ENCODE data around the gene SDK1. TPM values are rescaled to one million over a fixed set of nuclear protein-coding genes. Genes with fewer than 3 reads are reported as not detected.
A peak's percentile ranks its signal among the peaks of the same experiment; 100 is the strongest.

The SDK1 gene
- total RNA-seq, 1 donor from 2014 or later: 225 TPM

DNA sequence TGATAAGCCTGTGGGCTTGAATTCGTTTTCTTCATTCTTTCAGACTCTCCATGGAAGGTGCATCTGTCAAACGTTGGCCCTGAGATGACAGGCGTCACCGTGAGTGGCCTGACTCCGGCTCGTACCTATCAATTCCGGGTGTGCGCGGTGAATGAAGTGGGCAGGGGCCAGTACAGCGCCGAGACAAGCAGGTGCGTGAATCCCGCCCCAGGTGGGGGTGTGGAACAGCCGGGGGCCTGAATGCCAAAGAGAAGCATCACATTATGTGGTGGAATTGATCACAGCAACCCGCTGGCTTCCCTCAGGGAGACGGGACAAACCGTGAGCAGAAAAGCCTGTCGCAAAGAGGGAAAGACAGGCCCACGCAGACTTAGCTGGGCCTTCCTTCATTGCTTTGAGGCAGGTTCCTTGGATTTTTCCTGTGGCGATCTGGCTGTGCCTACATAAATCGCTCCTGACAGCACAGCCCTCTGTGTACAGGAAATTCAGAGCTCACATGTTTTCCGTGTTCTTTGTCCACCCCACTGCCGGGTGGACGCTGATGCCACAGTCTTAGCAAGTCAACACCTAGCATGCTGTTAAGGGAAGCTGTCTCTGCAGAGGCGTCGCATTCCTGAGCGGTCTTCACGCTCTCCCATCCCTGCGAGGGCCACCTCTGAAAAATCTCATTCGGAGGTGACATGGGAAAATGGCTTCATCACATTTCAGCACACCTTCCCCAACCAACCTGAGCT lies 710.0 kb downstream of the SDK1 start:
- Mint-ChIP-seq H3K27ac (ENCODE audit: unreplicated experiment) (no peak overlapping the region), H3K36me3 (ENCODE audit: unreplicated experiment) (peaks cover 10% of the 10 kb centered on the region), H3K4me3 (ENCODE audit: unreplicated experiment) (no peak overlapping the region), H3K9me3 (ENCODE audit: unreplicated experiment) (peaks cover 21% of the 10 kb centered on the region), H3K27me3 (ENCODE audit: unreplicated experiment) (peaks cover 14% of the 10 kb centered on the region), H3K4me1 (ENCODE audit: low read depth, unreplicated experiment) (peaks cover 53% of the 10 kb centered on the region)
- no peak for DNase-seq
- TF ChIP-seq, protein P1, sequence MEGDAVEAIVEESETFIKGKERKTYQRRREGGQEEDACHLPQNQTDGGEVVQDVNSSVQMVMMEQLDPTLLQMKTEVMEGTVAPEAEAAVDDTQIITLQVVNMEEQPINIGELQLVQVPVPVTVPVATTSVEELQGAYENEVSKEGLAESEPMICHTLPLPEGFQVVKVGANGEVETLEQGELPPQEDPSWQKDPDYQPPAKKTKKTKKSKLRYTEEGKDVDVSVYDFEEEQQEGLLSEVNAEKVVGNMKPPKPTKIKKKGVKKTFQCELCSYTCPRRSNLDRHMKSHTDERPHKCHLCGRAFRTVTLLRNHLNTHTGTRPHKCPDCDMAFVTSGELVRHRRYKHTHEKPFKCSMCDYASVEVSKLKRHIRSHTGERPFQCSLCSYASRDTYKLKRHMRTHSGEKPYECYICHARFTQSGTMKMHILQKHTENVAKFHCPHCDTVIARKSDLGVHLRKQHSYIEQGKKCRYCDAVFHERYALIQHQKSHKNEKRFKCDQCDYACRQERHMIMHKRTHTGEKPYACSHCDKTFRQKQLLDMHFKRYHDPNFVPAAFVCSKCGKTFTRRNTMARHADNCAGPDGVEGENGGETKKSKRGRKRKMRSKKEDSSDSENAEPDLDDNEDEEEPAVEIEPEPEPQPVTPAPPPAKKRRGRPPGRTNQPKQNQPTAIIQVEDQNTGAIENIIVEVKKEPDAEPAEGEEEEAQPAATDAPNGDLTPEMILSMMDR (IDR thresholded peaks at IDR 0.05; ENCODE audit: partially characterized antibody, unreplicated experiment): no peak

DNA sequence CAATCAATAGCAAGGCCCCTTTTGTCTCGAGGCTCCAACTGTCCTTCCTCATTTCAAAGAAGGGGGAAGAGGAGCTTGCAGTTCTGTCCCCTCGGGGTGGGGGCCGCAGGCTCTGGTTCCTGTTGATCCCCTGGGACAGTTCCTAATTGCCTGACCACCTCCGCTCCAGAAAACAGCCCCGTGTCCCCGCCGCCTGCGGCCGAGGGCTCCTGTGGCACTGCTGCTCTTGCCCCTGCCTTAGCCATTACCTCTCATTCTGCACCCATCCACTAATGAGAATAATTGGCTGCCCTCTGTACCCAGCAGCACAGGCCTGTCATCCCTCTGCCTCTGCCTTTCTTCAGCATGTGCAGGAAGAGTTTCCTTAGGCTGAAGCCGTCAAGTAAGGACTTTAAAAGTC lies 712.7 kb downstream of the SDK1 start:
- Mint-ChIP-seq H3K9me3 (ENCODE audit: unreplicated experiment) (peaks cover 28% of the 10 kb centered on the region), H3K27me3 (ENCODE audit: unreplicated experiment) (peaks cover 16% of the 10 kb centered on the region), H3K4me3 (ENCODE audit: unreplicated experiment) (peak overlapping the region; percentile 69), H3K4me1 (ENCODE audit: low read depth, unreplicated experiment) (peaks cover 45% of the 10 kb centered on the region), H3K36me3 (ENCODE audit: unreplicated experiment) (peaks cover 25% of the 10 kb centered on the region), H3K27ac (ENCODE audit: unreplicated experiment) (peak overlapping the region; percentile 70)
- TF ChIP-seq, protein P1 (IDR thresholded peaks at IDR 0.05; ENCODE audit: partially characterized antibody, unreplicated experiment): no peak
- peak; percentile 69 for DNase-seq

DNA sequence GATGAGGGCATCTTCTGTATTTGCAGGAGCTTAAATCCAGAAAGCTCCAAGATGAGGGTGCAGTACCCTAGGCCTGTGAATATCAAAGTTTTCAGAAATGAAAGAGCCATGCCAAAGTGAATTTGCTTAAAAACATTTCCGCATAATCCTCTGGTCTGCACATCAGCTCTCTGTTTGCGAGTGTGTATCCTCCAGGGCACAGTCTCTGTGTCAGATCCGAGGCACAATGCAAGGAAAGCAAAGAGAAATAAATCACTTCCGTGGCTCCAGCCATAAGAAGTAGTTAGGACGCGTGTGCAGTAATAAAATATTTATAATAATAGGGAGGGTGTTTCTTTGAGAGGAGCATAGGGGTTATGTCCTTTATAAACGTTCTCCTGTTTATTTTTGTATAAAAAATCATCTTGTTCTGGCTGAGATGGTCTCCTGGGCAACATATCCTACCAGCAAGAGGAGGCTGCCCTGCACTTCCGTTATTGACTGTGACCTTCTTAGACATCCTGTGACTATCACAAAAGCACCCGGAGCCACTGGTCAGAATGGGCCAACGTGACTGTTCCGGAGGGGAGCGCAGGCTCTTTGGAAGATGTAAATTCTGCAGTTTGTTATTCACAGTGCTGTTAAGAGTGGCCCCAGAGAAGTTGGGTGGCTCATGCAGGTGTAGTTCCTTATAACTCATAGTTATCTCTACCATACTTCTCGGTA lies 713.4 kb downstream of the SDK1 start:
- peak overlapping the region; percentile 83 for H3K27ac Mint-ChIP-seq (ENCODE audit: unreplicated experiment)
- peaks cover 29% of the 10 kb centered on the region for H3K9me3 Mint-ChIP-seq (ENCODE audit: unreplicated experiment)
- H3K36me3 Mint-ChIP-seq (ENCODE audit: unreplicated experiment): peaks cover 32% of the 10 kb centered on the region
- H3K27me3 Mint-ChIP-seq (ENCODE audit: unreplicated experiment): peaks cover 18% of the 10 kb centered on the region
- H3K4me1 Mint-ChIP-seq (ENCODE audit: low read depth, unreplicated experiment): peaks cover 41% of the 10 kb centered on the region
- TF ChIP-seq, protein P1 (IDR thresholded peaks at IDR 0.05; ENCODE audit: partially characterized antibody, unreplicated experiment): no peak
- peak overlapping the region; percentile 63 for H3K4me3 Mint-ChIP-seq (ENCODE audit: unreplicated experiment)
- DNase-seq: no peak

DNA sequence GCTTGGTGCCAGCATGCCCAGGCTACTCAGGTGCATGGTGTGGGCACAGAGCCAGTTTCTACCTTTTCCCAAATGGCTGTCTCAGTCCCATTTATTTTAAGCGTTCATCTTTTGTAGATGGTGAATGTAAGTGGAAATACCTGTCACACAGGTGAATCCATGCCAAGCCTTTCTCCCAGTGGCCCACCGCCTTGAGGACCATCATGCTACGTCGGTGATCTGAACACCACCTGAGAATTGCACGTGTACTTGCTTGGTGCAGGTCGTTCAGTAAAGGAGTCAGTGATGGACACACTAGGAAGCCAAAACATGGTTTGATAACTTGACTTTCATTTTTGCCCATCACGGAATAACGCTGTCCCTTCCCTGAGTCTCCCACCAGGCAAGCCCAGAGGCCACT lies 714.3 kb downstream of the SDK1 start:
- H3K36me3 Mint-ChIP-seq (ENCODE audit: unreplicated experiment): peaks cover 41% of the 10 kb centered on the region
- H3K4me1 Mint-ChIP-seq (ENCODE audit: low read depth, unreplicated experiment): peaks cover 35% of the 10 kb centered on the region
- no peak for DNase-seq
- H3K27me3 Mint-ChIP-seq (ENCODE audit: unreplicated experiment): peaks cover 16% of the 10 kb centered on the region
- H3K9me3 Mint-ChIP-seq (ENCODE audit: unreplicated experiment): peaks cover 32% of the 10 kb centered on the region
- no peak overlapping the region for H3K27ac Mint-ChIP-seq (ENCODE audit: unreplicated experiment)
- TF ChIP-seq, protein P1 (IDR thresholded peaks at IDR 0.05; ENCODE audit: partially characterized antibody, unreplicated experiment): no peak
- H3K4me3 Mint-ChIP-seq (ENCODE audit: unreplicated experiment): no peak overlapping the region

DNA sequence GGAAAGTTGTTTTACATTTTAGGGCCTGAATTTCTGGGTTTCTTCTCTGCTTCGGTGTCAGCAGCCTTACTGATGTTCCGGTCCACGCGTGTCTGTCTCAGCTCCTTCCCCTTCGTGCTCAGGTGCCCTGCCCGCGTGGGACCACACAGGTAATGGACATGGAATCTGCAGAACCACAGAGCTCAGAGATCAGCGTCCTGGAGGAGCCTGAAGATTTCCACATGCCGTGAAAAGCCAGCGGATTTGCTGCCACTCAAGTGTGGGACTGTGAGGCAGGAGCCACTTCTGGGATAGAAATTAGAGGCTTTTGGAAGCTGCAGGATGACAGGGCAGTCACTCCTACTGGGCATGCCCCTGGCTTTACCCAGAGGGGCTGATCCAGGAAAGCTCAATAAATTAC lies 714.9 kb downstream of the SDK1 start:
- Mint-ChIP-seq H3K9me3 (ENCODE audit: unreplicated experiment) (peaks cover 36% of the 10 kb centered on the region), H3K4me1 (ENCODE audit: low read depth, unreplicated experiment) (peaks cover 32% of the 10 kb centered on the region), H3K4me3 (ENCODE audit: unreplicated experiment) (no peak overlapping the region), H3K36me3 (ENCODE audit: unreplicated experiment) (peaks cover 47% of the 10 kb centered on the region), H3K27ac (ENCODE audit: unreplicated experiment) (no peak overlapping the region), H3K27me3 (ENCODE audit: unreplicated experiment) (peaks cover 17% of the 10 kb centered on the region)
- no peak for DNase-seq
- TF ChIP-seq, protein P1 (IDR thresholded peaks at IDR 0.05; ENCODE audit: partially characterized antibody, unreplicated experiment): no peak
